ENCODE data around the gene UBXN7. TPM values are rescaled to one million over a fixed set of nuclear protein-coding genes. Genes with fewer than 3 reads are reported as not detected.

Gene UBXN7
- total and polyA plus RNA-seq, 2 of the 4 experiments (the other 2 are of a cell fraction) = 8.6 to 16.1 TPM

GRCh38 chr3:196378146-196378841, 53.9 kb downstream of the UBXN7 start:
- no peak overlapping the region for H3K23ac ChIP-seq (ENCODE audit: low read depth, low read length)
- ChIA-PET POLR2A (ENCODE audit: unreplicated experiment) (no interaction called here), CTCF (interaction anchor here (0.6 kb wide), 1 partner anchor 902 kb away, joined by 4 read pairs; no protein-coding TSS in a partner anchor)
- no peak overlapping the region for H3K14ac ChIP-seq (replicated peaks; ENCODE audit: low read depth, low read length)
- H3K4me3 ChIP-seq (ENCODE audit: insufficient read depth, low read depth, low read length) = no peak overlapping the region
- H4K5ac ChIP-seq (ENCODE audit: low read depth, low read length) = no peak overlapping the region
- DNase-seq = no peak
- no peaks in the 10 kb centered on the region for H3K9me3 ChIP-seq (ENCODE audit: control insufficient read depth, insufficient read depth, low read length)
- no peak overlapping the region for H3K4ac ChIP-seq (ENCODE audit: low read depth, low read length)
- no peak overlapping the region for H3K9ac ChIP-seq (ENCODE audit: low read depth, low read length)
- H3K79me1 ChIP-seq (ENCODE audit: low read depth in 1 of 2, low read length in 2 of 2) = peaks cover 13 to 30% of the 10 kb centered on the region in 2 experiments
- no peak for ATAC-seq (ENCODE audit: low read depth)
- TF ChIP-seq CHD1 (IDR thresholded peaks at IDR 0.05; ENCODE audit: low read depth, low read length) = no peak
- no peak for TF ChIP-seq ELK1 (IDR thresholded peaks at IDR 0.05; ENCODE audit: borderline replicate concordance, low read depth, low read length)
- TF ChIP-seq MAFK (IDR thresholded peaks at IDR 0.05; ENCODE audit: low read depth, low read length) = no peak
- H3K27me3 ChIP-seq (ENCODE audit: control insufficient read depth, insufficient read depth, low read length) = no peaks in the 10 kb centered on the region
- intact Hi-C loops (cut with micrococcal nuclease) = no loop called here
- no peak overlapping the region for H2BK20ac ChIP-seq (ENCODE audit: low read depth, low read length)
- no peak overlapping the region for H2AFZ ChIP-seq (replicated peaks; ENCODE audit: low read length, poor library complexity)
- H4K20me1 ChIP-seq (ENCODE audit: insufficient read depth, low read length) = no peaks in the 10 kb centered on the region; the same call in 1 of the 2 replicates
- H3K4me2 ChIP-seq (ENCODE audit: low read depth, low read length) = no peak overlapping the region
- no peak overlapping the region for H4K8ac ChIP-seq (ENCODE audit: low read depth in 2 of 2, low read length in 2 of 2)
- no peak overlapping the region for H2BK120ac ChIP-seq (ENCODE audit: low read depth, low read length)
- dilution Hi-C loops (cut with HindIII; ENCODE audit: low sequenced_read_pairs, unreplicated experiment) = no loop called here
- no peak overlapping the region for H4K91ac ChIP-seq (ENCODE audit: insufficient read depth, low read depth, low read length)
- no peak overlapping the region for H2AK5ac ChIP-seq (ENCODE audit: low read depth, low read length)
- no peak overlapping the region for H2BK5ac ChIP-seq (ENCODE audit: low read depth, low read length, poor library complexity, severe bottlenecking)
- WGBS, 2 experiments (ENCODE audit: extremely low coverage in 2 of 2, insufficient read length in 1 of 2) = no CpG with 5 or more reads among the region's 3 CpGs
- peaks cover 13% of the 10 kb centered on the region for H3K36me3 ChIP-seq (ENCODE audit: control insufficient read depth, insufficient read depth, low read length)
- no peaks in the 10 kb centered on the region for H3K9me1 ChIP-seq (ENCODE audit: insufficient read depth, low read length)
- H3K27ac ChIP-seq (ENCODE audit: insufficient read depth, low read length) = no peak overlapping the region
- no TSS peak for BruUV-seq (replicated peaks)
- H3K4me1 ChIP-seq (ENCODE audit: control insufficient read depth, insufficient read depth, low read length) = no peaks in the 10 kb centered on the region; the same call in 1 of the 2 replicates
- no peak overlapping the region for H2BK15ac ChIP-seq (ENCODE audit: low read depth, low read length)
- no peak overlapping the region for H3K56ac ChIP-seq (ENCODE audit: extremely low read depth, insufficient read depth, low read length)
- H2AK9ac ChIP-seq (replicated peaks; ENCODE audit: low read depth, low read length, poor library complexity) = no peak overlapping the region
- H3K18ac ChIP-seq (ENCODE audit: low read depth, low read length) = no peak overlapping the region
- in situ Hi-C loops (cut with MboI; ENCODE audit: low sequenced_read_pairs) = no loop called here
